Mesenchymal stem cell (in vitro differentiated cells and primary cell): Measurements from ENCODE around the gene EXD2.

Experiments used
- DNase-seq: peaks from one replicate; pipeline ENCODE4 v3.0.0-alpha.2; 2013
- H2AFZ ChIP-seq: one replicate; pipeline ENCODE4 v1.6.1; 2013; ENCODE audit warnings: low read depth, mild to moderate bottlenecking, control low read depth, inconsistent platforms, low read length, moderate library complexity
- H2AK5ac ChIP-seq: 2 replicates; pipeline ENCODE4 v1.6.1; 2013; ENCODE audit warnings: low read length, moderate library complexity, mild to moderate bottlenecking, inconsistent platforms; ENCODE audit not compliant: severe bottlenecking
- H2BK120ac ChIP-seq: one replicate; pipeline ENCODE4 v1.6.1; 2013; ENCODE audit warnings: low read depth, mild to moderate bottlenecking, inconsistent platforms, low read length, moderate library complexity
- H2BK12ac ChIP-seq, 2 experiments: one replicate each; pipeline ENCODE4 v1.6.1; 2013; ENCODE audit warnings: inconsistent platforms in 2 of 2, low read length in 2 of 2, mild to moderate bottlenecking in 2 of 2, moderate library complexity in 2 of 2, control low read depth in 1 of 2
- H2BK15ac ChIP-seq: one replicate; pipeline ENCODE4 v1.6.1; 2013; ENCODE audit warnings: mild to moderate bottlenecking, low read depth, inconsistent platforms; ENCODE audit not compliant: poor library complexity, severe bottlenecking
- H2BK5ac ChIP-seq: 2 replicates; pipeline ENCODE4 v1.6.1; 2013; ENCODE audit warnings: low read depth, mild to moderate bottlenecking, low read length, control low read depth, inconsistent platforms; ENCODE audit not compliant: poor library complexity, severe bottlenecking
- H3K14ac ChIP-seq, 2 experiments: one replicate each; pipeline ENCODE4 v1.6.1; 2013; ENCODE audit warnings: inconsistent platforms in 2 of 2, low read length in 2 of 2, control low read depth in 1 of 2, mild to moderate bottlenecking in 1 of 2, moderate library complexity in 1 of 2
- H3K18ac ChIP-seq, 2 experiments: one replicate each; pipeline ENCODE4 v1.6.1; 2013; ENCODE audit warnings: inconsistent platforms in 2 of 2, low read length in 2 of 2, control low read depth in 1 of 2, low read depth in 1 of 2, mild to moderate bottlenecking in 1 of 2
- H3K23ac ChIP-seq, 2 experiments: one replicate each; pipeline ENCODE4 v1.6.1; 2013; ENCODE audit warnings: inconsistent platforms in 2 of 2, low read length in 2 of 2, mild to moderate bottlenecking in 2 of 2, moderate library complexity in 2 of 2, control low read depth in 1 of 2
- H3K27ac ChIP-seq: 2 replicates; pipeline ENCODE4 v1.5.1; 2013; ENCODE audit warnings: mild to moderate bottlenecking, moderate library complexity, low read length, control low read depth, inconsistent platforms; ENCODE audit not compliant: poor library complexity, severe bottlenecking
- H3K27me3 ChIP-seq, 2 experiments: 2 replicates each; pipeline versions ENCODE4 v1.6.1 to v1.7.0; 2013; ENCODE audit warnings: low read length in 2 of 2, mild to moderate bottlenecking in 2 of 2, moderate library complexity in 2 of 2, control low read depth in 1 of 2, inconsistent platforms in 1 of 2; ENCODE audit not compliant: control insufficient read depth in 1 of 2, insufficient read depth in 1 of 2
- H3K36me3 ChIP-seq, 2 experiments: 2 replicates each; pipeline versions ENCODE4 v1.6.1 to v1.7.0; 2013; ENCODE audit warnings: low read length in 2 of 2, control low read depth in 1 of 2, inconsistent platforms in 1 of 2, low read depth in 1 of 2, mild to moderate bottlenecking in 1 of 2; ENCODE audit not compliant: insufficient read depth in 2 of 2, control insufficient read depth in 1 of 2
- H3K4ac ChIP-seq, 2 experiments: one replicate each; pipeline ENCODE4 v1.6.1; 2013; ENCODE audit warnings: inconsistent platforms in 2 of 2, low read length in 2 of 2, mild to moderate bottlenecking in 2 of 2, moderate library complexity in 2 of 2, control low read depth in 1 of 2, low read depth in 1 of 2
- H3K4me1 ChIP-seq: 2 replicates; pipeline ENCODE4 v1.6.1; 2013; ENCODE audit warnings: low read depth, low read length, control low read depth; ENCODE audit not compliant: control insufficient read depth, insufficient read depth
- H3K4me2 ChIP-seq: 2 replicates; pipeline ENCODE4 v1.6.1; 2013; ENCODE audit warnings: low read length, mild to moderate bottlenecking, inconsistent platforms; ENCODE audit not compliant: poor library complexity, severe bottlenecking
- H3K4me3 ChIP-seq, 2 experiments: 2 replicates each; pipeline versions ENCODE4 v1.5.1 to v1.7.0; 2013; ENCODE audit warnings: low read length in 2 of 2, mild to moderate bottlenecking in 2 of 2, control low read depth in 1 of 2, low read depth in 1 of 2; ENCODE audit not compliant: insufficient read depth in 1 of 2
- H3K79me1 ChIP-seq: replicated peaks from 2 replicates; pipeline ENCODE4 v1.6.1; 2013; ENCODE audit warnings: mild to moderate bottlenecking, control low read depth, low read length, inconsistent platforms; ENCODE audit not compliant: poor library complexity, severe bottlenecking
- H3K9ac ChIP-seq: 2 replicates; pipeline ENCODE4 v1.7.0; 2013; ENCODE audit warnings: mild to moderate bottlenecking, low read length, moderate library complexity
- H3K9me3 ChIP-seq: 2 replicates; pipeline ENCODE4 v1.7.0; 2013; ENCODE audit warnings: mild to moderate bottlenecking, low read length; ENCODE audit not compliant: control insufficient read depth
- H4K8ac ChIP-seq: one replicate; pipeline ENCODE4 v1.6.1; 2013; ENCODE audit warnings: inconsistent platforms, mild to moderate bottlenecking, low read length, moderate library complexity
- H4K91ac ChIP-seq: one replicate; pipeline ENCODE4 v1.6.1; 2013; ENCODE audit warnings: mild to moderate bottlenecking, low read length, inconsistent platforms
- WGBS: methylation state at CpG from one replicate; pipeline ENCODE4 v1.1.7; 2013; ENCODE audit warnings: mixed read lengths; 5-methylcytosine and 5-hydroxymethylcytosine counted together

The EXD2 gene

DNA sequence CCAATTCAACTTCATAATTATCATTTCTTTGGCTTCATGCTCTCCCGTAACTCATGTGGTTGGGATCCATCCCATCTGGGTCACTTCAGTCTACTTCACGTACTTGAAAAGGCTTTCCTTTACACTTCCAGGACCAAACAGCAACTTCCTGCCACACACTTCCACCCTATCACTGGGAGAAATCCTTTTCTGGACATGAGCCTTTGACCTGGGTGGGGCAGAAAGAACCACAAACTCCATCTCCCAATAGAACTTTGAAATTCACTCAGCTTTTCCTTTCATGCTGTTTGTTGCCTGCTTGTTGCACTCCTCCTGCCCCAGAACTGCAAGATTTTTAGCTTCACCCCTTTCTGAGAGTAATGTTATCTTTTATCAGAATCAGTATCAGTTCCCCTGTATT lies 50.3 kb downstream of the EXD2 start:
- H3K27me3 ChIP-seq = no peaks in the 10 kb centered on the region
- 68% methylated on average over 2 of the region's 2 CpGs for WGBS
- no peaks in the 10 kb centered on the region for H3K79me1 ChIP-seq
- H3K4ac ChIP-seq = no peak overlapping the region
- peak overlapping the region; percentile 36 for H3K9ac ChIP-seq
- no peak overlapping the region for H3K4me2 ChIP-seq
- no peak overlapping the region for H3K18ac ChIP-seq
- H3K4me3 ChIP-seq = no peak overlapping the region
- no peak overlapping the region for H2BK5ac ChIP-seq
- H2AFZ ChIP-seq = no peak overlapping the region
- no peak overlapping the region for H2BK12ac ChIP-seq
- H3K36me3 ChIP-seq = peaks cover 25 to 31% of the 10 kb centered on the region in 2 experiments
- no peak overlapping the region for H4K8ac ChIP-seq
- no peak overlapping the region for H2BK15ac ChIP-seq
- no peak overlapping the region for H4K91ac ChIP-seq
- no peak overlapping the region for H3K14ac ChIP-seq
- H2AK5ac ChIP-seq = no peak overlapping the region
- H3K23ac ChIP-seq = no peak overlapping the region
- no peak overlapping the region for H3K27ac ChIP-seq
- no peak for DNase-seq
- no peaks in the 10 kb centered on the region for H3K4me1 ChIP-seq
- no peaks in the 10 kb centered on the region for H3K9me3 ChIP-seq
- H2BK120ac ChIP-seq = no peak overlapping the region

DNA sequence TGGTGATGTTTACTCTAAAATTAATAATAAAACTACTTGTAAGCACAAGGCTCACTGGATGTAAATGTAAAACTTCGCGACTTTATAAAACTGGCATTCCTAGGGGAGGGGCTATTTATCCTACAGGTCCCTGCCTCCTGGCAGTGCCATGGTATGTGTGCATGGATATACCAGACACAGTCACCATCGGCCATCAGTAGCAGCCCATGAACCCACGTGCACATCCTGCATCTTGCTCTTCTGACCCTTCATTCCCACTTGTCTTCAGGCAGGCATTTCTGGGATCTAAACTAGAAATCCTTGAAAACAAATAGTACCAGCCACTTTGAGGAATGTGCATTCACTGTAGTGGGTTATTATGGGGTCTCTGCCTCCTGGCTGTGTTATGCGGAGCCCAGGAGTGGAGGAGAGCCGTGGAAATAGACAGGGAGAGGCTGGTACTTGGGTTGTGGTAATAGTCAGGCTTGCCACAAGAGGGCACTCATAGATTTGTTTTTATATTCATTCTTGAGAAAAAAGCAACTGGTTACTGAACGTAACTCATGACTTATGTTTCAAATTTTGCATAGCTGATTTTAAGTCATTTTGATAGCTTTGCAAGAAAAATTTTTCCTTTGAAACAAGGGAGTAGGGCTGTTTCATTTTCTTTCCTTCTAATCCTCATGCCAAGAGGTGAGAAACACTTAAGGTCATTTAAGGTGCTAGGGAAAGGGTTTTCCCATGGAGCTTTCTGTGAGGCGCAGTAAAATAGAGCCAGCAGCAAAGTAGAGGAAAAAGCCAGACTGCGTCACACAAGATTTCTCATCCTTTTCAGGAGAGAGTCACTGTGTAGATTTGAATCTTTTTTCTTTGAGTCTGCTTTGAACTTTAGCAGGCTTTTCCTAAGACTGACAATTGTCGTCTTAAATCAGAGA lies 51.3 kb downstream of the EXD2 start:
- Histone ChIP-seq H2BK12ac (no peak overlapping the region), H3K27ac (no peak overlapping the region), H2BK120ac (no peak overlapping the region), H3K23ac (no peak overlapping the region), H4K91ac (no peak overlapping the region), H3K4me3 (peak overlapping the region in 1 of 2 experiments; percentile 33), H3K9me3 (no peaks in the 10 kb centered on the region), H3K4ac (no peak overlapping the region), H3K27me3 (no peaks in the 10 kb centered on the region), H2AFZ (no peak overlapping the region), H3K18ac (no peak overlapping the region), H2AK5ac (no peak overlapping the region), H3K36me3 (peaks cover 17 to 22% of the 10 kb centered on the region in 2 experiments), H4K8ac (no peak overlapping the region), H3K4me1 (no peaks in the 10 kb centered on the region), H3K9ac (peak overlapping the region; percentile 83), H3K79me1 (no peaks in the 10 kb centered on the region), H3K4me2 (no peak overlapping the region), H3K14ac (no peak overlapping the region), H2BK15ac (no peak overlapping the region), H2BK5ac (no peak overlapping the region)
- DNase-seq = peak; percentile 76
- WGBS = 78% methylated on average over 8 of the region's 10 CpGs

DNA sequence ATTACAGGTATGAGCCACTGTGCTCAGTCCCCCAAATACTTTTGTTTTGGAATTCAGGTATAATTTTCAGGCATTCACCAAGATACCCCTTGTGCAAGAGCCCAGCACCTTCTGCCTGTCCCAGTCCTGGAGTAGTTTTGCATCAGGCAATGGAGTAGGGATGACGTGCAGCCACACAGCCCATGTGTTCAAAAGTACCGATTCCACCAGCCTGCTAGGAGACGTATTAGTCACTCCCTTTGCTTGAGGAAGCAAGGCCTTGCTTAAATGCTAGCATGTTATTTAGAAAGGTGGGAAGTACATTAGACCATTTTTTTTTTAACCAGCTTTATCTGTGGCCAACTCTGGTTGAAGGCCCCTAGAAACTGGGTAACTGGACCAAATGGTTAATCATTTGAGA lies 53.6 kb downstream of the EXD2 start:
- H2BK12ac ChIP-seq = no peak overlapping the region
- no peak for DNase-seq
- H3K9ac ChIP-seq = no peak overlapping the region
- no peak overlapping the region for H2AK5ac ChIP-seq
- peaks cover 6% of the 10 kb centered on the region in 2 experiments for H3K36me3 ChIP-seq
- no peak overlapping the region for H3K4ac ChIP-seq
- H3K4me1 ChIP-seq = no peaks in the 10 kb centered on the region
- no peak overlapping the region for H2AFZ ChIP-seq
- WGBS = 90% methylated on average over 3 of the region's 3 CpGs
- no peak overlapping the region for H2BK5ac ChIP-seq
- no peaks in the 10 kb centered on the region for H3K27me3 ChIP-seq
- no peak overlapping the region for H3K4me2 ChIP-seq
- no peaks in the 10 kb centered on the region for H3K9me3 ChIP-seq
- no peak overlapping the region for H4K91ac ChIP-seq
- H3K27ac ChIP-seq = no peak overlapping the region
- H2BK120ac ChIP-seq = no peak overlapping the region
- H3K14ac ChIP-seq = no peak overlapping the region
- H3K4me3 ChIP-seq = no peak overlapping the region
- H4K8ac ChIP-seq = no peak overlapping the region
- H3K18ac ChIP-seq = no peak overlapping the region
- H2BK15ac ChIP-seq = no peak overlapping the region
- no peaks in the 10 kb centered on the region for H3K79me1 ChIP-seq
- H3K23ac ChIP-seq = no peak overlapping the region

DNA sequence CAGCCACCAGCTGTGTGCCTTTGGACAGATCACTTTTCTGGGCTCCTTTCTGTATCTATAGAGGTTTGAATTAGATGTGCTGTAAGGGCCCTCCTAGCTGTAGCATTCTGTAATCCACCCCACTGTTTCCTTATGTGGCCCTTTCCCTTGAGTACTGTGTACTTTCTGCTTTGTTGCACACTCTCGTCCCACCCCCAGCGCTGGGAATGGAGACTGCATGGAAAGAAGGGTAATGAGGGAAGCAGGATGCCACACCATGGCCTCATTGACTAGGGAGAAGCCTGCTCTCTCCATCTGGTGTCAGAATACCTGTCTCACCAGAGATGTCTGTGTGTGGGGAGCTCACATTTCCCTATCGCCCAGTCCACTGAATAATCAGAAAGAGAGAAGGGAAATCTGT lies 55.0 kb downstream of the EXD2 start:
- no peak overlapping the region for H2BK5ac ChIP-seq
- no peak overlapping the region for H4K8ac ChIP-seq
- H3K9ac ChIP-seq = no peak overlapping the region

More for the DNA sequence above, 55.0 kb downstream of the EXD2 start:
- DNase-seq = no peak
- Histone ChIP-seq H2AK5ac (no peak overlapping the region), H3K23ac (no peak overlapping the region), H3K27me3 (peaks cover 0 to 4% of the 10 kb centered on the region in 2 experiments), H2AFZ (no peak overlapping the region), H2BK120ac (no peak overlapping the region), H3K27ac (no peak overlapping the region), H3K4me2 (no peak overlapping the region), H3K18ac (no peak overlapping the region), H4K91ac (no peak overlapping the region), H3K14ac (no peak overlapping the region), H3K79me1 (no peaks in the 10 kb centered on the region), H3K9me3 (no peaks in the 10 kb centered on the region), H3K4me1 (no peaks in the 10 kb centered on the region), H2BK15ac (no peak overlapping the region), H2BK12ac (no peak overlapping the region), H3K36me3 (no peaks in the 10 kb centered on the region), H3K4ac (no peak overlapping the region), H3K4me3 (no peak overlapping the region)
- WGBS = 98% methylated on average over 3 of the region's 3 CpGs
